HG02885 (cell line): ENCODE data around the gene IP6K1.
A peak's percentile ranks its signal among the peaks of the same experiment; 100 is the strongest.

Experiments
- ATAC-seq: cut with Tn5 transposase; IDR thresholded peaks from one replicate; pipeline ENCODE4 v1.9.1; 2021; ENCODE audit warnings: mild to moderate bottlenecking; ENCODE audit not compliant: unreplicated experiment, poor library complexity

Gene IP6K1

GRCh38 chr3:49727924-49728361 is 58.4 kb downstream of the IP6K1 start:
- no peak for ATAC-seq

GRCh38 chr3:49727154-49727923 is 59.0 kb downstream of the IP6K1 start:
- no peak for ATAC-seq

- no peak for ATAC-seq
Measured at GRCh38 chr3:49725906-49726681, 60.2 kb downstream of the IP6K1 start.

GRCh38 chr3:49724586-49724985 is 61.8 kb downstream of the IP6K1 start:
- no peak for ATAC-seq

GRCh38 chr3:49723628-49724551 is 62.5 kb downstream of the IP6K1 start, which contains the start of gene GMPPB:
Gene GMPPB (minus strand): TSS chr3:49723951. CDS start chr3:49723726, 225 bp downstream.
- ATAC-seq = peak; percentile 80

- ATAC-seq = peak; percentile 13
Measured at GRCh38 chr3:49723296-49723627, 63.1 kb downstream of the IP6K1 start.

GRCh38 chr3:49722896-49723295 is 63.4 kb downstream of the IP6K1 start:
- no peak for ATAC-seq

GRCh38 chr3:49721896-49722781 is 64.2 kb downstream of the IP6K1 start:
- no peak for ATAC-seq

- no peak for ATAC-seq
Measured at GRCh38 chr3:49721596-49721895, 64.8 kb downstream of the IP6K1 start.

GRCh38 chr3:49720855-49721595 is 65.3 kb downstream of the IP6K1 start:
- ATAC-seq = no peak

GRCh38 chr3:49719214-49719884 is 67.0 kb downstream of the IP6K1 start, which contains the start of gene AMIGO3:
Gene AMIGO3 (minus strand): TSS chr3:49719684. CDS start chr3:49719465, 219 bp downstream.
- peak; percentile 56 for ATAC-seq

GRCh38 chr3:49718858-49719213 is 67.5 kb downstream of the IP6K1 start:
- ATAC-seq = no peak

GRCh38 chr3:49717959-49718857 is 68.1 kb downstream of the IP6K1 start:
- no peak for ATAC-seq

GRCh38 chr3:49717211-49717958 is 69.0 kb downstream of the IP6K1 start:
- ATAC-seq = no peak

- no peak for ATAC-seq
Measured at GRCh38 chr3:49716691-49717210, 69.6 kb downstream of the IP6K1 start.

- ATAC-seq = no peak
Measured at GRCh38 chr3:49716169-49716568, 70.2 kb downstream of the IP6K1 start.
